NT2/D1 (cell line): ENCODE data around the gene ARID3B.

Experiments used
- DNase-seq: peaks from one replicate; pipeline ENCODE4 v3.0.0-alpha.2; 2011; ENCODE audit warnings: low read depth, low spot score
- H3K27me3 ChIP-seq: 2 replicates; pipeline ENCODE4 v1.6.0; 2011; ENCODE audit warnings: mild to moderate bottlenecking; ENCODE audit not compliant: insufficient read length, insufficient read depth
- H3K36me3 ChIP-seq: 2 replicates; pipeline ENCODE4 v1.6.1; 2011; ENCODE audit warnings: mild to moderate bottlenecking, low read length, mixed read lengths; ENCODE audit not compliant: insufficient read depth, insufficient read length
- H3K4me1 ChIP-seq: 2 replicates; pipeline ENCODE4 v1.5.1; 2011; ENCODE audit not compliant: insufficient read depth, insufficient read length
- H3K4me3 ChIP-seq: 2 replicates; pipeline ENCODE4 v1.5.1; 2011; ENCODE audit warnings: low read depth; ENCODE audit not compliant: insufficient read length
- H3K9ac ChIP-seq: 2 replicates; pipeline ENCODE4 v1.6.0; 2011; ENCODE audit warnings: low read depth; ENCODE audit not compliant: insufficient read length
- H3K9me3 ChIP-seq: 2 replicates; pipeline ENCODE4 v1.5.1; 2011; ENCODE audit warnings: mild to moderate bottlenecking, low read length; ENCODE audit not compliant: insufficient read depth
- SUZ12 ChIP-seq: IDR thresholded peaks from 2 replicates; pipeline ENCODE4 v1.6.1; 2011; ENCODE audit not compliant: insufficient read length, insufficient read depth; ENCODE audit errors: extremely low read depth
- YY1 ChIP-seq: IDR thresholded peaks from 2 replicates; pipeline ENCODE4 v1.6.1; 2011; ENCODE audit not compliant: insufficient read length, insufficient read depth
- ZNF274 ChIP-seq: IDR thresholded peaks from 2 replicates; pipeline ENCODE4 v1.6.1; 2011; ENCODE audit warnings: mild to moderate bottlenecking, low read depth, low read length

Gene ARID3B

GRCh38 chr15:74598126-74598842 is 57.3 kb downstream of the ARID3B start:
- Histone ChIP-seq H3K27me3 (no peaks in the 10 kb centered on the region), H3K9ac (no peak overlapping the region), H3K36me3 (peaks cover 57% of the 10 kb centered on the region), H3K4me1 (peaks cover 31% of the 10 kb centered on the region), H3K4me3 (no peak overlapping the region), H3K9me3 (no peaks in the 10 kb centered on the region)
- TF ChIP-seq ZNF274 (no peak), YY1 (no peak)
- no peak for DNase-seq

- Histone ChIP-seq H3K4me3 (no peak overlapping the region), H3K4me1 (peaks cover 35% of the 10 kb centered on the region), H3K36me3 (peaks cover 50% of the 10 kb centered on the region), H3K27me3 (no peaks in the 10 kb centered on the region), H3K9me3 (no peaks in the 10 kb centered on the region), H3K9ac (no peak overlapping the region)
- TF ChIP-seq SUZ12 (no peak), ZNF274 (no peak), YY1 (no peak)
- DNase-seq: no peak
These were observed 58.1 kb downstream of the ARID3B start for GRCh38 chr15:74599156-74599555.

GRCh38 chr15:74603026-74603788 is 62.2 kb downstream of the ARID3B start:
- Histone ChIP-seq H3K4me3 (no peak overlapping the region), H3K9me3 (no peaks in the 10 kb centered on the region), H3K9ac (no peak overlapping the region), H3K27me3 (no peaks in the 10 kb centered on the region), H3K36me3 (peaks cover 20% of the 10 kb centered on the region), H3K4me1 (peaks cover 33% of the 10 kb centered on the region)
- TF ChIP-seq YY1 (no peak), ZNF274 (no peak), SUZ12 (no peak)
- no peak for DNase-seq

- Histone ChIP-seq H3K27me3 (no peaks in the 10 kb centered on the region), H3K9me3 (no peaks in the 10 kb centered on the region), H3K4me3 (no peak overlapping the region), H3K36me3 (peaks cover 11% of the 10 kb centered on the region), H3K4me1 (peaks cover 28% of the 10 kb centered on the region), H3K9ac (no peak overlapping the region)
- TF ChIP-seq ZNF274 (no peak), YY1 (no peak), SUZ12 (no peak)
- no peak for DNase-seq
These were observed 63.0 kb downstream of the ARID3B start for GRCh38 chr15:74603789-74604705.

- DNase-seq: no peak
- Histone ChIP-seq H3K9me3 (no peaks in the 10 kb centered on the region), H3K27me3 (no peaks in the 10 kb centered on the region), H3K4me3 (no peak overlapping the region), H3K36me3 (peaks cover 3% of the 10 kb centered on the region), H3K9ac (no peak overlapping the region), H3K4me1 (peaks cover 27% of the 10 kb centered on the region)
- TF ChIP-seq YY1 (no peak), SUZ12 (no peak), ZNF274 (no peak)
These were observed 64.2 kb downstream of the ARID3B start for GRCh38 chr15:74604983-74605794.

GRCh38 chr15:74605795-74606150 is 64.8 kb downstream of the ARID3B start:
- Histone ChIP-seq H3K27me3 (no peaks in the 10 kb centered on the region), H3K4me1 (peaks cover 28% of the 10 kb centered on the region), H3K9me3 (no peaks in the 10 kb centered on the region), H3K9ac (no peak overlapping the region), H3K4me3 (no peak overlapping the region), H3K36me3 (no peaks in the 10 kb centered on the region)
- TF ChIP-seq YY1 (no peak), ZNF274 (no peak), SUZ12 (no peak)
- DNase-seq: no peak

- TF ChIP-seq YY1: no peak
- TF ChIP-seq ZNF274: no peak
- no peak for TF ChIP-seq SUZ12
- Histone ChIP-seq H3K9ac (no peak overlapping the region), H3K4me3 (no peak overlapping the region), H3K9me3 (no peaks in the 10 kb centered on the region), H3K27me3 (peaks cover 12% of the 10 kb centered on the region), H3K36me3 (no peaks in the 10 kb centered on the region), H3K4me1 (peaks cover 11% of the 10 kb centered on the region)
- DNase-seq: no peak
These were observed 67.8 kb downstream of the ARID3B start for GRCh38 chr15:74608786-74609185.
